HCT116 (cell line): ENCODE results near the gene SERINC4. TPM values are rescaled to one million over a fixed set of nuclear protein-coding genes. Genes with fewer than 3 reads are reported as not detected.
A peak's percentile ranks its signal among the peaks of the same experiment; 100 is the strongest.

ENCODE experiments used
- ATAC-seq: fragments of 200-7000 bp; cut with Tn5 transposase; 2 replicates; pipeline ENCODE4 v1.9.1; 2020; ENCODE audit warnings: mild to moderate bottlenecking, moderate library complexity
- BruUV-seq: library from RNA; stranded (reverse); fragments of 400-500 nt; replicated peaks from 2 replicates; lab custom pipeline; 2021; lab: Mats Ljungman, UMichigan
- CTCF ChIA-PET: fragments of 300-600 bp; sonication (Branson Sonifier 250); formaldehyde crosslinking; loops from one replicate; lab custom pipeline; 2021; ENCODE audit warnings: antibody characterized with exemption; lab: Charles Lee
- POLR2A ChIA-PET: fragments of 300-600, 350-600 bp; sonication (Branson Sonifier 250); formaldehyde crosslinking; loops from one replicate; lab custom pipeline; 2021; ENCODE audit warnings: antibody characterized with exemption; lab: Charles Lee
- RAD21 ChIA-PET, 2 experiments: fragments of 300-600 bp; sonication (Branson Sonifier 250); formaldehyde crosslinking; loops; one replicate each; lab custom pipeline; 2023; ENCODE audit warnings: low total read pairs in 2 of 2; ENCODE audit not compliant: uncharacterized antibody in 2 of 2, unreplicated experiment in 2 of 2, low non-redundant PET in 1 of 2; lab: Charles Lee
- DNase-seq: peaks from one replicate; pipeline ENCODE4 v3.0.0-alpha.2; 2010; ENCODE audit warnings: low read depth, low spot score
- H2AFZ ChIP-seq: fragments of 200-600 bp; shearing (Covaris generic), sonication (generic); 2 replicates; pipeline ENCODE4 v1.6.1; 2017; ENCODE audit warnings: low read depth, mixed run types, mixed read lengths, antibody characterized with exemption, low read length; ENCODE audit not compliant: poor library complexity, severe bottlenecking
- H3K27ac ChIP-seq: 2 replicates; pipeline ENCODE4 v1.5.1; 2012; ENCODE audit warnings: low read depth, low read length
- H3K27me3 ChIP-seq: fragments of 200-600 bp; sonication (generic); 2 replicates; pipeline ENCODE4 v1.6.1; 2016; ENCODE audit warnings: mixed run types, low read length, mixed read lengths; ENCODE audit not compliant: insufficient read depth
- H3K36me3 ChIP-seq, 2 experiments: fragments of 200-500 bp in 1 of 2; fragments of 200-600 bp in 1 of 2; sonication (Bioruptor generic) in 1 of 2; sonication (generic) in 1 of 2; 2 replicates each; pipeline versions ENCODE4 v1.5.1 to v1.6.1; 2014 to 2016; ENCODE audit warnings: low read length in 2 of 2, inconsistent platforms in 1 of 2, mixed read lengths in 1 of 2, mixed run types in 1 of 2; ENCODE audit not compliant: insufficient read depth in 2 of 2, control insufficient read depth in 1 of 2
- H3K4me1 ChIP-seq, 2 experiments: fragments of 200-600 bp in 1 of 2; sonication (generic) in 1 of 2; 2 replicates each; pipeline versions ENCODE4 v1.5.1 to v1.6.1; 2012 to 2017; ENCODE audit warnings: low read length in 2 of 2, inconsistent platforms in 1 of 2, mild to moderate bottlenecking in 1 of 2, mixed read lengths in 1 of 2, mixed run types in 1 of 2, moderate library complexity in 1 of 2; ENCODE audit not compliant: insufficient read depth in 2 of 2, control insufficient read depth in 1 of 2
- H3K4me2 ChIP-seq: fragments of 200-600 bp; sonication (generic); 2 replicates; pipeline ENCODE4 v1.6.1; 2017; ENCODE audit warnings: mixed run types, low read length, mixed read lengths
- H3K4me3 ChIP-seq, 2 experiments: fragments of 200-600 bp in 1 of 2; sonication (generic) in 1 of 2; replicated peaks in 1 of 2; 2 replicates each; pipeline ENCODE4 v1.5.1; 2011 to 2016; ENCODE audit warnings: low read length in 2 of 2, control low read depth in 1 of 2, low read depth in 1 of 2, mild to moderate bottlenecking in 1 of 2, mixed read lengths in 1 of 2, mixed run types in 1 of 2
- H3K79me2 ChIP-seq: fragments of 200-600 bp; sonication (generic); 2 replicates; pipeline ENCODE4 v1.6.1; 2017; ENCODE audit warnings: mild to moderate bottlenecking, mixed run types, low read length, moderate library complexity, mixed read lengths; ENCODE audit not compliant: insufficient read depth
- H3K9ac ChIP-seq: fragments of 200-600 bp; sonication (generic); 2 replicates; pipeline ENCODE4 v1.6.1; 2016; ENCODE audit warnings: low read length, mixed read lengths
- H3K9me2 ChIP-seq: fragments of 200-600 bp; sonication (generic), shearing (Covaris generic); 2 replicates; pipeline ENCODE4 v1.6.1; 2017; ENCODE audit warnings: mixed run types, mild to moderate bottlenecking, moderate library complexity; ENCODE audit not compliant: insufficient read depth
- H3K9me3 ChIP-seq, 2 experiments: fragments of 200-500 bp in 1 of 2; fragments of 200-600 bp in 1 of 2; sonication (Bioruptor generic) in 1 of 2; sonication (generic) in 1 of 2; 2 replicates each; pipeline ENCODE4 v1.6.1; 2014 to 2017; ENCODE audit warnings: low read length in 2 of 2, mixed read lengths in 2 of 2, inconsistent platforms in 1 of 2, low read depth in 1 of 2, mild to moderate bottlenecking in 1 of 2, mixed run types in 1 of 2, moderate library complexity in 1 of 2; ENCODE audit not compliant: control insufficient read depth in 1 of 2, insufficient read depth in 1 of 2
- H4K20me1 ChIP-seq: fragments of 200-600 bp; sonication (generic), shearing (Covaris generic); 2 replicates; pipeline ENCODE4 v1.6.1; 2017; ENCODE audit warnings: mixed run types, mild to moderate bottlenecking, moderate library complexity; ENCODE audit not compliant: insufficient read depth
- CEBPB ChIP-seq: IDR thresholded peaks from 2 replicates; pipeline ENCODE4 v1.6.1; 2012; ENCODE audit warnings: low read depth
- EGR1 ChIP-seq: IDR thresholded peaks from 2 replicates; pipeline ENCODE4 v1.6.1; 2012; ENCODE audit warnings: low read depth
- FOSL1 ChIP-seq: IDR thresholded peaks from 2 replicates; pipeline ENCODE4 v1.6.1; 2012; ENCODE audit warnings: low read depth
- POLR2A ChIP-seq: IDR thresholded peaks from 2 replicates; pipeline ENCODE4 v1.7.0; 2011; ENCODE audit warnings: borderline replicate concordance; ENCODE audit not compliant: insufficient read depth, insufficient read length; ENCODE audit errors: extremely low read depth
- POLR2AphosphoS5 ChIP-seq: IDR thresholded peaks from 2 replicates; pipeline ENCODE4 v1.6.1; 2011; ENCODE audit warnings: mild to moderate bottlenecking, low read depth, low read length, moderate library complexity
- SP1 ChIP-seq: IDR thresholded peaks from 2 replicates; pipeline ENCODE4 v1.6.1; 2012; ENCODE audit warnings: low read depth
- SRF ChIP-seq: IDR thresholded peaks from 2 replicates; pipeline ENCODE4 v1.6.1; 2012; ENCODE audit warnings: low read depth
- ZNF274 ChIP-seq: fragments of 200-500 bp; sonication (Bioruptor generic); IDR thresholded peaks from 2 replicates; pipeline ENCODE4 v1.6.1; 2014; ENCODE audit warnings: mild to moderate bottlenecking, low read depth, low read length, inconsistent platforms
- intact Hi-C: fragments of 100-400 bp; cut with micrococcal nuclease; formaldehyde crosslinking; loops from 2 replicates; pipeline ENCODE4 v1.10.0; 2022
- total RNA-seq: library from RNA; stranded (reverse); gene quantifications from one replicate; pipeline ENCODE4 v1.2.1, GENCODE V29; 2021; ENCODE audit not compliant: unreplicated experiment
- TF ChIP-seq, protein P1 (sequence below): IDR thresholded peaks from 2 replicates; pipeline ENCODE4 v1.6.1; 2011; ENCODE audit warnings: mild to moderate bottlenecking, low read length, moderate library complexity; ENCODE audit not compliant: insufficient replicate concordance; ENCODE audit errors: extremely low read depth
- TF ChIP-seq, protein P2 (sequence below): IDR thresholded peaks from 2 replicates; pipeline ENCODE4 v1.6.1; 2012; ENCODE audit warnings: low read depth
- TF ChIP-seq, protein P3 (sequence below): IDR thresholded peaks from 2 replicates; pipeline ENCODE4 v1.6.1; 2012

The SERINC4 gene
- total RNA-seq, 1 experiment from 2014 or later = 0.12 TPM

DNA sequence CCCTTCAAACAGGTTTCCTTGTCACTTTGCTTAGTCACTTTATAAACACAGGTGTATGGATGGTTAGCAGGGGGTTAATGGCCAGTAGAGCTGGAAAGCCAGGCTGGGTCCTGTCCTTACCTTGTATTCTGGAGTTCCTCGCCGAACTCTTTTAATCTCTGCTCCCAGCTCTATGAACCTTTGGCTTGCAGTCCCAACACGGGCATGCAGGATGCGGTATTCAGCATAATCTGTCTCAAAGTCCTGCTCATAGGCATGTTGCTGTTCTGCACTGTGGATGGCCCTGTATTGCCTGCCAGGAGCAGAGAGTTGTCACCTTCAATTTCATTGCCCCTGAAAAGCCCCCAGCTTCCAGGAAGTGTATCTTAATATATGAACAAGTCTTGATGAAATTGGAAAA lies 26.0 kb downstream of the SERINC4 start:
- ChIA-PET POLR2A (no interaction called here), CTCF (no interaction called here), RAD21 (no interaction called here)
- Histone ChIP-seq H3K4me3 (no peak overlapping the region), H4K20me1 (peaks cover 10% of the 10 kb centered on the region; the same call in 1 of the 2 replicates), H3K27me3 (no peaks in the 10 kb centered on the region), H3K9me3 (no peaks in the 10 kb centered on the region), H3K9ac (no peak overlapping the region), H2AFZ (no peak overlapping the region), H3K4me1 (peaks cover 9 to 31% of the 10 kb centered on the region in 2 experiments), H3K4me2 (no peak overlapping the region), H3K27ac (peak overlapping the region; percentile 69; the same call in 1 of the 2 replicates), H3K79me2 (no peaks in the 10 kb centered on the region; the same call in 1 of the 2 replicates), H3K36me3 (peaks cover 35 to 40% of the 10 kb centered on the region in 2 experiments), H3K9me2 (no peaks in the 10 kb centered on the region)
- BruUV-seq = no TSS peak
- DNase-seq (no peak), ATAC-seq (no peak)
- intact Hi-C loops = loop anchor here (10.0 kb wide), 1 partner anchor 329 kb away; no protein-coding TSS in a partner anchor
- TF ChIP-seq, protein P1, sequence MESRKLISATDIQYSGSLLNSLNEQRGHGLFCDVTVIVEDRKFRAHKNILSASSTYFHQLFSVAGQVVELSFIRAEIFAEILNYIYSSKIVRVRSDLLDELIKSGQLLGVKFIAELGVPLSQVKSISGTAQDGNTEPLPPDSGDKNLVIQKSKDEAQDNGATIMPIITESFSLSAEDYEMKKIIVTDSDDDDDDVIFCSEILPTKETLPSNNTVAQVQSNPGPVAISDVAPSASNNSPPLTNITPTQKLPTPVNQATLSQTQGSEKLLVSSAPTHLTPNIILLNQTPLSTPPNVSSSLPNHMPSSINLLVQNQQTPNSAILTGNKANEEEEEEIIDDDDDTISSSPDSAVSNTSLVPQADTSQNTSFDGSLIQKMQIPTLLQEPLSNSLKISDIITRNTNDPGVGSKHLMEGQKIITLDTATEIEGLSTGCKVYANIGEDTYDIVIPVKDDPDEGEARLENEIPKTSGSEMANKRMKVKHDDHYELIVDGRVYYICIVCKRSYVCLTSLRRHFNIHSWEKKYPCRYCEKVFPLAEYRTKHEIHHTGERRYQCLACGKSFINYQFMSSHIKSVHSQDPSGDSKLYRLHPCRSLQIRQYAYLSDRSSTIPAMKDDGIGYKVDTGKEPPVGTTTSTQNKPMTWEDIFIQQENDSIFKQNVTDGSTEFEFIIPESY = no peak
- TF ChIP-seq SRF (no peak), POLR2A (no peak), CEBPB (no peak), FOSL1 (no peak), POLR2AphosphoS5 (no peak), ZNF274 (no peak), SP1 (no peak), EGR1 (no peak)
- TF ChIP-seq, protein P2, sequence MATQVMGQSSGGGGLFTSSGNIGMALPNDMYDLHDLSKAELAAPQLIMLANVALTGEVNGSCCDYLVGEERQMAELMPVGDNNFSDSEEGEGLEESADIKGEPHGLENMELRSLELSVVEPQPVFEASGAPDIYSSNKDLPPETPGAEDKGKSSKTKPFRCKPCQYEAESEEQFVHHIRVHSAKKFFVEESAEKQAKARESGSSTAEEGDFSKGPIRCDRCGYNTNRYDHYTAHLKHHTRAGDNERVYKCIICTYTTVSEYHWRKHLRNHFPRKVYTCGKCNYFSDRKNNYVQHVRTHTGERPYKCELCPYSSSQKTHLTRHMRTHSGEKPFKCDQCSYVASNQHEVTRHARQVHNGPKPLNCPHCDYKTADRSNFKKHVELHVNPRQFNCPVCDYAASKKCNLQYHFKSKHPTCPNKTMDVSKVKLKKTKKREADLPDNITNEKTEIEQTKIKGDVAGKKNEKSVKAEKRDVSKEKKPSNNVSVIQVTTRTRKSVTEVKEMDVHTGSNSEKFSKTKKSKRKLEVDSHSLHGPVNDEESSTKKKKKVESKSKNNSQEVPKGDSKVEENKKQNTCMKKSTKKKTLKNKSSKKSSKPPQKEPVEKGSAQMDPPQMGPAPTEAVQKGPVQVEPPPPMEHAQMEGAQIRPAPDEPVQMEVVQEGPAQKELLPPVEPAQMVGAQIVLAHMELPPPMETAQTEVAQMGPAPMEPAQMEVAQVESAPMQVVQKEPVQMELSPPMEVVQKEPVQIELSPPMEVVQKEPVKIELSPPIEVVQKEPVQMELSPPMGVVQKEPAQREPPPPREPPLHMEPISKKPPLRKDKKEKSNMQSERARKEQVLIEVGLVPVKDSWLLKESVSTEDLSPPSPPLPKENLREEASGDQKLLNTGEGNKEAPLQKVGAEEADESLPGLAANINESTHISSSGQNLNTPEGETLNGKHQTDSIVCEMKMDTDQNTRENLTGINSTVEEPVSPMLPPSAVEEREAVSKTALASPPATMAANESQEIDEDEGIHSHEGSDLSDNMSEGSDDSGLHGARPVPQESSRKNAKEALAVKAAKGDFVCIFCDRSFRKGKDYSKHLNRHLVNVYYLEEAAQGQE = no peak
- TF ChIP-seq, protein P3, sequence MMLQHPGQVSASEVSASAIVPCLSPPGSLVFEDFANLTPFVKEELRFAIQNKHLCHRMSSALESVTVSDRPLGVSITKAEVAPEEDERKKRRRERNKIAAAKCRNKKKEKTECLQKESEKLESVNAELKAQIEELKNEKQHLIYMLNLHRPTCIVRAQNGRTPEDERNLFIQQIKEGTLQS = no peak
